Activated CD4-positive, CD25-positive, alpha-beta regulatory T cell treated with anti-CD3 and anti-CD28 coated beads, Interleukin-2, amount 50 U/mL, for 72 hours (primary cell): ENCODE data around the gene CRISPLD2.

Experiments
- DNase-seq: peaks from one replicate; pipeline ENCODE4 v3.0.0; 2021

CRISPLD2 gene

DNA sequence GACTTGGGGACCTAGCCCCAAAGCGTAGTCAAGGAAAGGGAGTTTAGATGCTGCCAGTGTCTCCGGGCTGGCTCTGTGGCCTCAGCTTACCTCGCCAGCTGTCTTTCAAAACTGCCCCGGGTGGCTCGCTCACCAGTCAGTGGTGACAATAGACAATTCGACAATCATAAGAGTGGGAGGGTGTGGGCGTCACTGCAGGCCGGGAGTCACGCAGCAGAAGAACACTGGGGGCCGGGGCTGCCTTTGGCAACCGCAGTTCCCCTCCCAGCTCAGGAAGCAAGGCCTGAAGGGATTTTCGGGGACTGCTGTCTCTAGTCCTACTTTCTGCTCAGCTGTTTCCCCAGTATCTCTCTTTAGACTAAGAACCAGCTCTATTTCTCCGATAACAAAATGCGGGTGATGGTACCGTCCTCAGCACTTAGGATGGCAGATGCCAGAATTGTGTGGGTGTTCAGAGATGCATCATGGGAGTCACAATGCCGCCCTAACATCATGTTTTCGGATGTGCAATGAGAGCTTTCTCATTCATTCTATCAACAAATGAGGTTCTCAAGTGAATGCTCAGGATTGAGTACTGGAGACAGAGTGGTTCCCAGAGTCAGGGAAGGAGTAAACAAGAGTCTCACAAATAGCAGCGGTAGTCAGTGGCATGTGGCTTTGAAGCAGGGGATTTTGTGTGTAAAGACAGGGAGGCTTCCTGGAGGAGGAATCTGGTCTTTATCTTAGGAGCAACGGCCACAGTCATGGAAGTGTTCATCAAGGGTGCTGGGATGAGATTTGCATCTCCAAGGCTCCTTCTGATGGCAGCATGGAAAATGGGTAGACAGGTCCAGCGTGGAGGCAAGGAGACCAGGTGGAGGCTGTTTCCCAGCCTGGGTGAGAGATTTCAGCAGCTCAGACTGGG lies 98.5 kb downstream of the CRISPLD2 start:
- DNase-seq = no peak

DNA sequence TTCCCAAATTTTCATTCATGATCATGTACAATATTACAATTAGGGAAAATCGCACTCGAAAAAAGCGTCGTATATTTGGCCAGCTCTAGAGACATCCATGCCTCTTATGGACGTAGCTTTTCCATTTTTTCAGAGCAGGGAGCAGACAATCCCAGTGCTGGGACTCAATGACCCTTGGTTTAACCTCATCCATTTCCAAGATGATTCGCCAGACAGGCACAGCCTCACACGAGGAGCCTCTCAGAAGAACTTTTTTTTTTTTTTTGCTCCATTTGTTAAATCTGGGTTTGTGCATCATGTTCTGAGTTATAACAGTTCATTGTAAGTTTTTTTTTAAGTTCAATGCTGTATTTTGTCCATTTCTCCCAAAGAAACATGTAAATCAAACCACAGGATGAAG lies 99.5 kb downstream of the CRISPLD2 start:
- no peak for DNase-seq

DNA sequence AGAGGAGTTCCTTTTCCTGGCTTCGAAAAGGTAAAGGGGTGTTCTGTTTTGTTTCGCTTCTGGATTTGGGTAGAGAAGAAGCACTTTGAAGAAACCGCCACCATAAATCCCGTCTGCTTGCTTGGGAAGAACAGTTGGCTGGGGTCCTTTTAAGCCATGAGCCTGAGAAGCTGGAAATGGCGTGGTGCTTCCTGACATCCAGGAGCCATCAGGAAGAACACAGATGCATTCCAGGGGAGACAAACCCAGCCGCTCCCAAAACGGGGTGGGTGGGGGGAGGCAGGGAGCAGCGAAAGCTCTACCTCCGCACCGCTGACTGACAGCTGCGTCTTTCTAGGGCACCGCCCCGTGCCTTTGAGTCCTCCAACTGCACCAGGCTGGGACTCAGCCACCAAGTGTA lies 99.9 kb downstream of the CRISPLD2 start:
- no peak for DNase-seq

DNA sequence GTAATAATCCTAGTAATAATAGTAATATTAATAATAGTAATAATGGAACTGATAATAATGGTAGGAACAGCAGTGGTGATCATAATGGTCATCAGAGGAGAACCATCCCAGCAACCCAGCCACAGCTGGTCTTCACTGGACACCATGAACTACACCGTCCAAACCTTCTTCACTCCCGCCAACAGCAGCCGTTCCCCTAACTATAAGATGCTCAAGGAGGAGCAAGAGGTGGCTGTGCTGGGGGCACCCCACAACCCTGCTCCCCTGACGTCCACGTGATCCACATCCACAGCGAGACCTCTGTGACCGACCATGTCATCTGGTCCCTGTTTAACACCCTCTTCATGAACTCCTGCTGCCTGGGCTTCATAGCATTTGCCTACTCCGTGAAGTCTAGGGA lies 100.5 kb downstream of the CRISPLD2 start:
- DNase-seq = no peak

DNA sequence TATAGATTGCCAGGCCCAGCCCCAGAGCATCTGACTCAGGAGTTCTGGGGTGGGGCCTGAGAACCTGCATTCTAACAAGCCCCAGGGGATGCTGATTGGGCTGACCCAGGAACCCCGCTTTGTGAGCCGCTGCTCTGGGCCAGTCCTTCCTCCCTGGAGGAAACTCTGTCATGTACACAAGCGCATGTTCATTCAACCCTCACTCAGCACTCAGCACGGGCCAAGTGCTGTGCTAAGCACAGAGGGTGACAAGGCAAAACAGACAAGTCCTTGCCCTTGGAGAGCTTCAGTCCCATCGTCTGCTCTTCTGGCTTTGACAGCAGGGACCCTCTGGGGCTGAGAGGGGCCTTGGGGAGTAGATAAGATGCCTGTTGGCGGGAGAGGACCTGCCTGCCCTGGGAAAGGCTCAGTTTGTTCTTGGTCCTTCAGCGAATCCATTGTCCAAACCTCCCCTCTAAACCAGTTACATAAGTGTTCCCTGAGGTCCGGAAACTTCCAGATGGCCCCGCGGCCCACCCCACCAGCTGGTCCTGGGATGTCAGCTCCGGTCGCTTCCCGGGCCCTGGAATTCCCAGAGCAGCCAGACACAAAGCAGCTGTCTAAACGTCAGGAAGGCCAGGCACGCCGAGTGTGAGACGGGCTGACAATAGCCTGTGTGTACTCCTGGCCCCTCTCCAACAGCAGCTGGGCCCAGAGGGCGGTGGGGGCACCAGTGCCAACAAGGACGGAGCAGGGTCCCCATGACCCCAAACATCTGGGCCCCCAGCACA lies 102.8 kb downstream of the CRISPLD2 start:
- DNase-seq = no peak

DNA sequence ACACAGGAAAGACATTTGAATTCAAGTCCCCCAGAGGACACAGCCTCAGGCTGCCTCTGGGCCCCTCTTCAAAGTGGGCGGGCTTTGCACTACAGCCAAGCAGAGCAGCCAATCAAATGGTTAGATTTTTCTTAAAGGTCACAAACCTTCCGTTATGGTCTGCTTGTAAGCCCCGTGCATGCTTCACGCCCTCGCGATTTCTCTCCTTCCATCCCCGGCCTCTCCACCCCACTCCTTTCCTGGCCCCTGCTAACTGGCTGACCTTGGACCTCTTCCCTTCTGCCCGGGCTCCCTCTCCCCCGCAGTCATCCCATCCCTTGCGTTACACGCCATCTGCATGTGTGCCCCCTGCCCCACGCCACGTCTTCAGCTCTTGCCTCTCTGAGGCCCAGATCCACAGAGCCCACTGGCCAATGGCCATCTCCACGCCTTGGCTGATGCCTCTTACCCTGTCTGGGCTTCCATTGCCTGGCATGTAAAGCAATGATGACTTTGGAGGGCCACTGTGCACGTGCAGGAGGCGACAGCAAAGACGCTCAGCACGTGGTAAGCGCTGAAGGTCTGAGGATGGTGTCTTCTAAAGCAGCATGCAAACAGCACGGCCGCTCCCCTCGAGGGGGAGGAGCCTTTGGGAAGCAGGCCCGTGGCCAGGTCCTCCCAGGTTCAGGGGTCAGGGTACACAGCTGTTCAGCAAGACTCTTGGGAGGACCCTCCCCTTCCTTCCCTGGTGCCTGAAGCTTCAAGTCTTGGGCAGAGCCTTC lies 104.7 kb downstream of the CRISPLD2 start:
- no peak for DNase-seq

DNA sequence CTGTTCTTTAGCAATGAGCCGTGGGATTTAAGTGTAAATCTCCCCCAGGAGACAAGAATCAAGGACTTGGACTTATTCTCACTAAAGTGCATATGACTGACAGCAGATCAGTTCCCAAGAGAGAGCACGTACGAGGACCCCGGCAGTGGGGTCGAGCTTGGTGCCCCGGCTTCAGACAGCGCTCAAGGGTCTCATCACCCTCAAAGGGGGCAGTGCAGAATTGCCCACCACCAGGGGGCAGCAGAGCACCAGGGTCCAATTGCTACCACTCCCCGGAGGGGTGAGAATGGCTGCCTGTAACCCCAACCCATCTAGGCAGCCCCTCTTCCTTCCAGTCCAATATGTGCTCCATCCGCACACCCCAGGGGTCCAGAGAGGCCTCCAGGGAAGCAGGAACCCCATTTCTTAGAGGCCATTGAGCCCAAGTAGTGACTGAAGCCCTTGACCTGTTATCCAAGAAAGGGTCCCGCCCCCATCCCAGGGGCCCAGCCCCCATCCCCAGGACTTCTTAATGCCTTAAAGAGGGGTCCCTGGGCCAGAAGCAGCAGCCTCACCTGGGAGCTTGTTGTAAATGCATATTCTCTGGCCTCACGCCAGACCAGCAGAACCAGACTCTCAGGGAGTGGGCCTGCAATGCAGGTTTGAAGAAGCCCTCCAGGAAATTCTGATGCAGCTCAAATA lies 105.4 kb downstream of the CRISPLD2 start:
- DNase-seq = peak; percentile 69

DNA sequence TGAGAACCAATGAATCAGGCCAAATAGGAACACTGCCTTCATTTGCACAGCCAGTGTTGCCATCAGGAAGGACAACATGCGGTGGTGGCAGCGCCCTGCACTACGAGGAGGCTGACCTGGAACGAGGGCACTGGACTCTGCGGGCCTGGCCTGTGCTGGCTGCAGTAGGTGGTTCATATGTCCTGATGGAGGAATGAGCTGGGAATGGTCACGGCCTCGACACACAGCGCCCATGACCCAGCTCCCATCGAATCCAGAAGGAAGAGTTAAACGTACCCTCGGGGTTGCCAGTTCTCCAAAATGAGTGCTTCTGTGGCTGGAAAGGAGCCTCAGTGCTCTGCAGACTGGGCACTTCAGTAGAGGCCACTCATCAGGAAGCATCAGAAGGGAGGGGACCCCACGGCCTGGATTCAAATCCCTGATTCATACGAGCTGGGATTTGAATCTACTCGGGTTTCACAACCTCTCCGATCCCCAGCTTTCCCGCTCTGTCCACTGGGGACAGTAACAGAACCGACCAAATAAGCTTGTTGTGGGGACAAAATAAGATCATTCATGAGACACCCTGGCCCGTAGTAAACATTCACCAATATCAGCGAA lies 106.1 kb downstream of the CRISPLD2 start:
- DNase-seq = no peak

DNA sequence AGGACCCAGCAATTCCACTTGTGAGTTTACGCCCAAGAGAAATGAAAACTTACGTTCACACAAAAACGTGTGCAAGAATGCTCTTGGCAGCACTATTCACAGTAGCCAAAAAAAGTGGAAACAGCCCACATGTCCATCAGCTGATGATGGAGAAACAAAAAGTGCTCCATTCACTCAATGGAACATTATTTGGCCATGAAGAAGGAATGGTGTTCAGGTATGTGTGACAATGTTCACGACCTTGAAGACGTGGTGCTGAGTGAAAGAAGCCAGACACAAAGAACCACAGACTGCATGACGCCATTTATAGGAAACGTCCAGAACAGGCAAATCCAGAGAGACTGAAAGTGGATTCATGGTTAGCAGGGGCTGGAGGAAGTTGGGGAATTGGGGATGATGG lies 106.7 kb downstream of the CRISPLD2 start:
- DNase-seq = no peak

DNA sequence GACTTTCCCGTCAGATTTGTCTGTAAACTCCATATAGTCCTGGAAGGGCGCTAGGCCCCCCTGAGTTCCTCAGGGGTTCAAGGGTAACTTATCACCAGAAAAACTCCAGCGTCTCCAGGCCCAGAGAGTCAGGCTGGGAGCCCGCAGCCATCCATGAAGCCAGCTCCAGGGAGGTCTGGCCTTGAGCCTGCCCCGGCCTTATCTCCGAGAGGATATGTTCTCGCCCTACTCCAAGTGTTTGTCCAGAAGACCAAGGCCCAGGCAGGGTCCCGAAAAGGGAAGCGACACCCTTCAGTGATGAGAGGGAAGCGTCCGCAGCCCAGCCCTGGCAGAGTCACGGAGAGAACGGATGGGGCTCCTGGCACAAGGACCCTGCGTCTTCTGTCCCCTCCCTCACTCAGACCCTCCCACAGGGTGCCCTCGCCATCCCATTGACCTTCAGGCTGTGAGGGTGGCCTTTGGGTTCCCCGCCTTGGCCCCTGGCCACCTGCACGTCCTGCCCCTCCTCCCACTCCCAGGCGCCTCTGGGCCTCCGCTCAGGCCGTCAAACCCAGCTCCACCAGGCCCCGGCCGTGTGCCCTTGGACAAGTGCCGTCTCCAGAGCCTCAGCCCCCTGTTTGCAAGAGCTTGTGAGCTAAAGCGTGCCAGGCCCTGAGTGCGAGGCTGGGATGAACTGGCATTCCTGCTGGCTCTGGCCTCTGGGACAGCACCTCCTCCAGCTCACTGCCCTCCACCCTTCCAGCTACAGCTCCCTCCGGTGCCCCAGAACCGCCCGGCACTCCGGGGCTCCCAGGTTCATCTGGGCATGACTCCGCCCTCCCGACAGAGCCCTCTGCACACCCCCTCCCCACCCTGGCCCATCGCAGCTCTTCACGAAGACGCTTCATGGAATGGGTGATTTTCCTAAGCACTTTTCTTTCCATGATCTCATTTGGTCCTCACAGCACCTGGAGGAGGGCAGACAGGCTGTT lies 108.1 kb downstream of the CRISPLD2 start:
- no peak for DNase-seq

DNA sequence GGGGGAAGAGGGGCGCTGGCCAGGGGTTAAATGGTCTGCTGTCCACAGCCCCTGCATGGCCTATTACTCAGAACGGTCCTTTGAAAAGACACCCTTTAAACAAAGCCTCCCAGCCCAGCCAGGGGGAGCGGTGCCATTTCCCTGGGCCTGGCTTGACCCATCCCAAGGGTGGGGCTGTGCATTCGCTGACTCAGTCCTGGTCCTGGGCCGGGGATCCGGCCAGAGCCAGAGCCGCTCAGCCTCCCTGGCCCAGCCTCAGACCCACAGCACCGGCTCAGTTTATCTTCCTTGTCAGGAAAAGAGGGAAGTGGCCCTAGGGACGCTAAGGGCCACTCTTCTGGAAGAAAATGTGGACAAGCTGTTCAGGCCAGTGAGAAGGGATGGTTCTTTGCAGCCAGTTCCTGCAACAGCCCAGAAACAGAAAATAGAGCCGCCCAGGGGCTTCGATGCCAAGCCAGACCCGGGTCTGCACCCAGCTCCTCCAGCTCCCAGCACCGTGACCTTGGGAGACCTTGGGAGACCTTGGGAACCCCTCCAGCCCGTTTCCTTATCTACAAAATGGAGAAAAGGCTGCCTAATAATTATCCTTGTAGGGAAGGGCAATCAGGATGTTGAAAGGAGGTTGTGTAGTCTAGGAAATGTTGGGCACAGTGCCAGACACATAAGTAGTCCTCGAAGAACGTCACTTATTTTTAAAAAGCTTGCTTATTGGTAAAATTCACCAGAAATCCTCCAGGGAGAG lies 109.1 kb downstream of the CRISPLD2 start:
- no peak for DNase-seq

DNA sequence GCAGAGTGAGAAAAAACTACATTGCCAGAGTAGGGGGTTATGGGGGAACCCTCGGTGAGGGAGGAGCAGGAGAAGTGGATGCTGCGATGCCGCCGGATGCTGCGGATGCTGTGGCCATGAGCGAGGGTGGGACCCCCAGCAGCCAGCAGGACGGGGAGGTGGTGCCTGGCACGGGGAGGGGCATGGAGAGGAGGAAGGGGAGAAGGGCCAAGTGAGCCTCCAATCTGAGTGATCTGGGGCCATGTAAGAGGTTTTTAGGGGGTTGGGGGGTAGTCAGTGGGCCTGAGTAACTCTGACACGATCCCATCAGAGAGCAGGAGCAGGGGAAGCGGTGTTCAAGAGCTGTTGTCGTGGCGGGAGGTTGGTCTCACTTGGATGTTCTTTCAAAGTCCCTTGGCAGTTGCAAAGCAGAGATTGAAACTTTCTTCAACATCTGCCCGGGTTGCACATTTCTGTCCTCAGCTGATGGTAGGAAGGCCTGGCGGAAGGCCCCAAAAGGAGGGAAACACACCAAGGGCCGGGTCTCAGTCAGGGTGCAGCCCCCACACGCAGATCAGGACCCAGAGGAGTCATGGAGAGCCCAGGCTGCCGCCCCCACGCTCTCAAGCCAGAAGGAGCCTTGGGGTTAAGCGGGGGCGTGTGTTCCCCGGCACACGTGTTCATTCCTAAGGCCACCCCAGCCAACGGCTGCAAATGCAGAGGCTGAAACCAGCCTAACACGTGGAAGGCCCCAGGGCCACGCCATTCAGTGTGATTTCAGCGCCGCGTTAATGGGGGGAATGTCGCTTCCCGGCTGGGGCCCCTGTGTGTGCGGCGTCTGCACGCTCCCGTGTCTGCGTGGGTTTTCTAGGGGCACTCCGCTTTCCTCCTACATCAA lies 109.9 kb downstream of the CRISPLD2 start:
- no peak for DNase-seq

DNA sequence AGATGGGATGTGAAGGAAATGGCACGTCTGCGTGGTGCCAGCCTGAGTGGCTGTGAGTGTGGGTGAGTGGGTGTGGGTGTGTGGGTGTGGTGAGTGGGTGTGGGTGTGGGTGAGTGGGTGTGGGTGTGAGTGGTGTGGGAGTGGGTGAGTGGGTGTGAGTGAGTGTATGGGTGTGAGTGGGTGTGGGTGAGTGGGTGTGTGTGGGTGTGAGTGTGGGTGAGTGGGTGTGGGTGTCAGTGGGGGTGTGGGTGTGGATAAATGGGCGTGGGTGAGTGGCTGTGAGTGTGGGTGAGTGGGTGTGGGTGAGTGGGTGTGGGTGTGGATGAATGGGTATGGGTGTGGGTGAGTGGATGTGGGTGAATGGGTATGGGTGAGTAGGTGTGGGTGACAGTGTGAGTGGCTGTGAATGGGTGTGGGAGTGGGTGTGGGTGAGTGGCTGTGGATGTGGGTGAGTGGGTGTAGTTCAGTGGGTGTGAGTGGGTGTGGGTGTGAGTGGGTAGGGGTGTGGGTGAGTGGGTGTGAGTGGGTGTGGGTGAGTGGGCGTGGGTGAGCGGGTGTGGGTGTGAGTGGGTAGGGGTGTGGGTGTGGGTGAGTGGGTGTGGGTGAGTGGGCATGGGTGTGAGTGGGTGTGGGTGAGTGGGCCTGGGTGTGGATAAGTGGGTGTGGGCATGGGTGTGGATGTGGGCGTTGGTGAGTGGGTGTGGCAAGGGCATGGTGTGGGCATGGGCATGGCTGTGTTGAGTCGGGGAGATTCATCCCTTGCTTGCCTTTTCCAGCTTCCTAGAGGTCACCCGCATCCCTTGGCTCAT lies 110.7 kb downstream of the CRISPLD2 start:
- no peak for DNase-seq

DNA sequence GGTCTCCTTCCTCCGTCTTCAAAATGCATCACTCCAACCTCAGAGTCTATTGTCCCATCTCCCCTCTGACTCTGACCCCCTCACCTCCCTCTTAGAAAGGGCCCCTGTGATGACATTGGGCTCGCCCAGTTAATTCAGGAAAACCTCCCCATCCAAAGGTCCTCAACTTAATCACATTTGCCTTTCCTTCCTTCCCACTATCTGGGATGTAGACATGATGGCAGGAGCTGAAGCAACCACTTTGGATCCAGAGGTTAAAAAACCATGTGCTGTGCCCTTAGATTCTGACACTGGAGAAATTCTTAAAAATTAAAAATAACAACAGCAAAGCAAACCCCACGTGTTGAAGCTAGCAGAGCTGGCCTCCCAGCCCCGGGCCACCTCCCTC lies 111.3 kb downstream of the CRISPLD2 start:
- DNase-seq = no peak

DNA sequence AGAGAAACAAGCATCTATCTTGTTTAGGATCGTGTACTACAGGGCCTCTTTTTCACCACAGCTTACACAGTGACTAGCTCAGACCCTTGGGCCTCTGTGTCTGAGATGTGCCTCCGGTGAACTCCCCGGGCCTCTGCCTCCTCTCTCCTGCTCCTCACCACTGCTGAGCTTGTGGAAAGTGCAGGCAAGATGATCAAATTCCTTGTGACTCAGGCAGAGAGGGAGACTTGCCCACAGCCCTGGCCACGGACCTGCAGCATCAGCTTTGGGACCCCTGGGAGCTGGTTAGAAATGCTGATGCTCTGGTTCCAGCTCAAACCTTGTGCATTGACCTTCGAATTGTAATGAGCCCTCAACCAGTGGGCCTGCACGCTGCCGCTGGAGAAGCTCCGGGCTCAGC lies 111.7 kb downstream of the CRISPLD2 start:
- no peak for DNase-seq

DNA sequence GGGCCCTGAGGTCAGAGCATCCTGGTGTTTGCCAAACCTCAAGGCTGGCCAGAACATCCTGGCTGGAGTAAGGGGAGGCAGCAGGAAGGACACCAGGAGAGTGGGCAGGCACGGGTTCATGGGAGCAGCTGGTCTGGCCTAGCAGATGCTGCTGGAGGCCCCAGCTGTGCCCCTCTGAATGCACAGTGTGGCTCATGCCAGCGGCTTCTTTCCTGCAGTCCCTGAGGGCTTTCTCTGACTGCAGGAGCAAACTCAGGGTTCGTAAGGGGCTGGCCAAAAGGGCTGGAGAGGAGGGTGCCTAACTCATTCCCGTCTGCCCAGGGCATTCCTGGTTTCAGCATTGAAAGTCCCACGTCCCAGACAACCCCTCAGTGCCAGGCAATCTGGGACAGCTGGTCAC lies 112.9 kb downstream of the CRISPLD2 start:
- no peak for DNase-seq

DNA sequence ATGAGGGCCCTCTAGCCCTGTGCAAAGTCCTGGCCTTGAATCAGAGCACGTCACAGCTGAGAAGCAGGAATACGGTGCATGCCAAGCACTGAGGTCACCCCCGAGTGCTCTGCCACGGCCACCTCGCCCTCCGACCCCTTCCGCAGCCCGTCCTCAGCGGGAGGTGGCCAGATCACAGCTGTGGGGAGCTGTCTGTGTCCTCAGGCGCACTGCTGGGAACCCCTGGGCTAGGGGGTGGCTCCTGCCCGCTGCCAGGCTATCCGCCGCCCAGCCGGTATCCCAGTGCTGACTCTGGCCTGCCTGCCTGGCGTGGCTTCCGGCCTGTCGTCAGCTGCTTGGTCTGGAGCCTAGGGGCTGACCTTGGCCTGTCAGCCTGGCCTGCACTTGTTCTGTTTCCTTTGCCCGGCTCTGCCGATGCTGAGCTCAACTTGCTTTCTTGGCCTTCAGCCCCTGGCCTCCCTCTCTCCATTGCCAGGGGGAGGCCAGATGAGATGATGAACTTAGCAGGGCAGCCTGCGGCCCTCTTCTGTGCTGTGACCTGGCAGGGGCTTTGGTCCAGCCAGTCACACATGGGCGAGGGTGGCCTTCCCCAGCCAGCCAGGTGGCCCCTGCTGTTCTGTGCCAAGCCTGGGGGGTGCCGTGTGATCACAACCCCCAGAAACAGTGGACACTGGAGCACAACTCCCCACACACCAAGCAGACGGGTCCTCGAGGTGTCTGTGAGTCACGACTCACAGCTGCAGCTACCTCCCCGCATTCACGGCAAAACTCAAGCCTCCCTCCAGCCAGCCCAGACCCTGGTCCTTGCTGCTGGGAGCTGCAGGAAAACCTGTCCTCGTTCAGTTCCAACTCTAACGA lies 114.2 kb downstream of the CRISPLD2 start:
- DNase-seq = no peak
